GM19238 (cell line): ENCODE measurements around the gene IFITM1.
"Not testable (repeated sequence)": the region's sequence is repeated elsewhere in the genome, so short reads cannot be mapped to it uniquely, and the experiment has no call there.

Experiments used
- DNase-seq: peaks from one replicate; pipeline ENCODE4 v3.0.0; 2011; ENCODE audit warnings: low spot score; ENCODE audit not compliant: insufficient read length

The IFITM1 gene

DNA sequence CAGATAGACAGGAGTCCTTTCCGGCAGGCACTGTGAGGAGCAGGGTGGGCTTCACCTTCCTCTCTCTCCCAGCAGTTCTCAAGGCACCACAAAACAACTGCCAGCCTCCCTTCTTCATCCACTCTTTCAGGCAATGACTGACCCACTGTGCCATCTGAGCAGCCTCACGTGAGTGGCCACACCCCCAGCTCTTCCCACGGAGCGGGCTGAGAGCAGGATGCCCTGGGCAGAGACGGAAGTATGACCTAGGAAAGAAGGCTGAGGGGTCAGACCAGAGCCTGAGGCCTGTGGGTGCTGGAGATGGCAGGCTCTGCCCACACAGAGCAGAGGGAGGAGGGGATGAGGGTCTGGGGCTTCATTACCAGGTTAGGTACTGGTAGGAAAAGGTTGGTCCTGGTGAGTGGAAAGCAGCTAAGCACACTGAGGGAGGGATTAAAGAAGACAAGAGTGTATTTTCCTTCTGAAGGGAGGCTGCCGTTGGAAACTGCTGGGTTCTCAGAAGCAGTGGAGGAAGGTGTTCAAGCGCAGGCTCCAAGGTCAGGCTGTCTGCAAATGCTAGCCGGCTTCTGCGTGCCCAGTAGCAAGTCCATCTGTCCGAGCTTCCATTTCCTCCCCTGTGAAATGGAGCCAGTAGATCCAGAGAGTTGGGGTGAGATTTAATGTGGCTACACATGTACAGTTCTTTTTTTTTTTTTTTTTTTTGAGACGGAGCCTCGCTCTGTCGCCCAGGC, 31.0 kb upstream of the IFITM1 start:
- DNase-seq = no peak

GRCh38 chr11:283405-284104, 30.3 kb upstream of the IFITM1 start:
- no peak for DNase-seq

DNA sequence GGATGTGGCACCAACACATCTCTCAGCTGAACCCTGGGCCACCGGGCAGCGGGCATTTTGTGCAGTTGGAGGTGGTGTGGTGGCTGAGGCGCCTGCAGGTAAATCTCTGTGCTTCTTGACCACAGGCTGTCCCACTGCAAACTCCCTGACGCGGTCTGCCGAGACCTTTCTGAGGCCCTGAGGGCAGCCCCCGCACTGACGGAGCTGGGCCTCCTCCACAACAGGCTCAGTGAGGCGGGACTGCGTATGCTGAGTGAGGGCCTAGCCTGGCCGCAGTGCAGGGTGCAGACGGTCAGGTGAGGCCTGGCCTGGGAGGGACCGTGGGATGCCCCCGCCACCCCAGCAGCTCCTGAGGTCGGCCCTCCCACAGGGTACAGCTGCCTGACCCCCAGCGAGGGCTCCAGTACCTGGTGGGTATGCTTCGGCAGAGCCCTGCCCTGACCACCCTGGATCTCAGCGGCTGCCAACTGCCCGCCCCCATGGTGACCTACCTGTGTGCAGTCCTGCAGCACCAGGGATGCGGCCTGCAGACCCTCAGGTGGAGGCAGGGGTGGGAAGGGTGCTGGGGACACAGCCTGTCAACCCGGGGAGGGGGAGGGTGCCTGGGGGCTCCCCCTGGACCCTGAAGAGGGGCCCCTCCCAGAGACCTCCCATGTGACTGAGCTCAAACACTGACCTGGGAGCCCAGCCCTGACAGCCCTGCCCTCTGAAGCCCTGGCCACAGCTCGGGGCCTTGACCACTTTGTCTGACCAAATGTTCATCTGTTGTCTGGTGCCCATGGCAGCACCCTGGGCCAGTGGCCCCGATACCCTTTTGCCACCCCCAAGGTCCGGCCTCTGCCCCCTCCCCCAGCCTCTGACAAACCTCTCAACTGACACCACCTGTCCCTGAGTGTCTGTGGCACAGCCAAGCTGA, 29.5 kb upstream of the IFITM1 start:
- peak; percentile 7 for DNase-seq

DNA sequence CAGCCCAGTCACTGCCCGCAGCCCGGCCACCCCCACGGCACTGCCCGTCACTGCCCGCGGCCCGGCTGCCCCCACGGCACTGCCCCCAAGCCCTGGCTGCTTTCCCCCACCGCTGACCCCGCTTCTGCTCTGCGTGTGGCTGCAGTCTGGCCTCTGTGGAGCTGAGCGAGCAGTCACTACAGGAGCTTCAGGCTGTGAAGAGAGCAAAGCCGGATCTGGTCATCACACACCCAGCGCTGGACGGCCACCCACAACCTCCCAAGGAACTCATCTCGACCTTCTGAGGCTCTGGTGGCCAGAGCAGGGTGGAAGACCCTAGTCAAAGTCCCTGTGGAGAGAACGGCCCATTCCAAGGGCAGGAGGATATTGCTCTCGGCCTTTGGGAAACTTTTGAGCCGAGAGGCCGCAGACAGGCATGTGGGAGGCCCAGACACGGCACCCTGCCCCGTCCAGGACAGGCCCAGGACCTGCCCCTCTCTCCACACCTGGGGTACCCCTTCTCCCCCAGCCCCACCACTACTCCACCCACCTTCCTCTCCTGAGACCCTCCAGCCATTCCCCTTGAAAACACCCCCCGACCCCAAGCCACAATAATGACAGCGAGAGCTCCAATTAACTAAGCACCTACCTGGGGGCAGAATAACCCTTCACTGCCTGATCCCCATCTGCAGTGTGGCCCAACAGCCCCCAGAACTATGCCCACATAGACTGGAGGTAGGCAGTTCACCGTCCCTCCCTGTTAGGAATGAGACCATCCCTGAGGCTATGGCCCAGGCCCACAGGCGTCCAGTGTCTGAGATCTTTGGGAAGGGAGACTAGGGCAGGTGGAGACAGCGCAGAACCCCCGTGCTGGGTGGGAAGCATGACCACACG, 28.6 kb upstream of the IFITM1 start:
- DNase-seq = no peak

DNA sequence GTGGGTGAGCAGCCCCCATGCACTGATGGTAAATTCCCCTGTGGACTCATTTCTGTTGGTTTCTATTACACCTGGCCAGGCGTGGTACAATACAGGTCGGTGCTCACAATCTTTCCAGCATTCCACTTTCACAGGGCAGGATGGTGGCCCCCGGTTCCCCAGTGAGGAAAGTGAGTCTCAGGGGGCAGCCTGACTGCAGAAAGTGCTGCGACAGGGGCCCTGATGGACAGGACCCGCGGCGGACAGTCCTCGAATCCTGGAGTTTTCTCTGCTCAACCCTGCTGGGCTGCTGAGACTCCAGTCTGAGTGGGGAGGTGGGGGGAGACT, 28.0 kb upstream of the IFITM1 start:
- no peak for DNase-seq

DNA sequence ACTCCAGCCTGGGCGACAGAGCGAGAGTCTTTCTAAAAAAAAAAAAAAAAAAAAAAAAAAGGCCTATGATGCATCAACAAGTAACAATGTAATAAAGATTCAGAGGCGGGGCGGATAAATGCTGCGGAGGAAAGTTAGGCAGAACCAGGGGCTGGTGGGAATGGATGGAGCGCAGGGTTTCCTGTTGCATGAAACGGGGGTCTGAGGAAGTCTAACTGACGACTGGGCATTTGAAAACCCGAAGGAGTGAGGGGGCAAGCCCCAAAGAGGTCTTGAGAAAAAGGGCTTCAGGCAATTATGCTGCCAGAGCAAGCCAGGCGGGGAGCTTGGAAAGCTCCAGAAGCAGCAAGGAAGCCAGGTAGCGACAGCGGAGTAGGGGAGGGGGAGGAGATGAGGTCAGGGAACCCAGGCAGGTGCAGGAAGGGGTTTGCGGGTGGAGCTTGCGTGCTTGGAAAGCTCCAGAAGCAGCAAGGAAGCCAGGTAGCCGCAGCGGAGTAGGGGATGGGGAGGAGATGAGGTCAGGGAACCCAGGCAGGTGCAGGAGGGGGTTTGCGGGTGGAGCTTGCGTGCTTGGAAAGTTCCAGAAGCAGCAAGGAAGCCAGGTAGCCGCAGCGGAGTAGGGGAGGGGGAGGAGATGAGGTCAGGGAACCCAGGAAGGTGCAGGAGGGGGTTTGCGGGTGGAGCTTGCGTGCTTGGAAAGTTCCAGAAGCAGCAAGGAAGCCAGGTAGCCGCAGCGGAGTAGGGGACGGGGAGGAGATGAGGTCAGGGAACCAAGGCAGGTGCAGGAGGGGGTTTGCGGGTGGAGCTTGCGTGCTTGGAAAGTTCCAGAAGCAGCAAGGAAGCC, 26.6 kb upstream of the IFITM1 start:
- not testable (repeated sequence) for DNase-seq

- DNase-seq = no peak
Observed at GRCh38 chr11:287821-288477, 25.9 kb upstream of the IFITM1 start.

DNA sequence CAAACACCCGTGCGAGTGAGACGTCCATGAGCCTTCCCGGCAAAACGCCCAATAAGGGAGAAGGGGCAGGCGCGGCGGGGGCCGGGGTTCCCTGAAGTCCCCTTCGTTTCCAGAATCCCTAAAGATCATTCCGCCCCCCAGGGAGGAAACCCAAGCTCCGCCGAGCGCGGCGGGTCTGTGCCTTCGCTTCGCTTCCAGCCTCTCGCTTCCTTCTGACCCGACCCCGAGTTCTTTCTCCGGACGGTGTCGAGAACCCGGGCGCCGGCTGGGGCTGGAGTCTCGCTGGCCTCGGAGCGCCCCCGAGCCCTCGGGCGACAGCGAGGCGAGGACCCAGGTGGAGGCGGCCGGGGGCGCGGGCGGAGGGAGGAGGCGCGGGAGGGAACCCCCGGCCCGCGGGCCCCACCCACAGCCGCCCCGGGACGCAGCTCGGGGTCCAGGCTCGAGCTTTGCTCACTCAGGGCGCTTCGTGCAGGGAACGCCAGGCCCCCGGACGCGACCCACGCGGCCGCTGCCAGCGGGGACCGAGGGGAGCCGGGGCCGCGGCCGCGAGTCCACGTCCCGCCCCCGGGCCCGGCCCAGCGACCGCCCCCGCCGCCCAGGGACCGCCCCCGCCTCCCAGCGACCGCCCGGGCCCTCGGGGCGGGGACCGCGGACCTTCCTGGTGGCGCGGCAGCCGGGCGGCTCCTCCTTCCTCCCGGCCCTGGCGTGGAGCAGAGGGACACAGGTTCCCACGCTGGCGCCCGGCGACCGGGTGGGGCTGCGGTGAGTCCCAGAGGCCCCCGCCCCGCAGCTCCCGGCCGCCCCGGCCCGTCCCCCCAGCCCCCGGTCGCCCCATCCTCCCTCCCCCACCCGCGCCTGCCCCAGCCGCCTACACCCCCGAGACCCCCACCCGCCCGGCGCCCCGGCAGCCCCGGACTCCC, 25.1 kb upstream of the IFITM1 start, which contains the start of gene PGGHG:
TSS of gene PGGHG (plus strand) at position 649 of the 920 bp plus-strand sequence. CDS start 691 bp downstream, outside the sequence.
- peak; percentile 96 for DNase-seq

DNA sequence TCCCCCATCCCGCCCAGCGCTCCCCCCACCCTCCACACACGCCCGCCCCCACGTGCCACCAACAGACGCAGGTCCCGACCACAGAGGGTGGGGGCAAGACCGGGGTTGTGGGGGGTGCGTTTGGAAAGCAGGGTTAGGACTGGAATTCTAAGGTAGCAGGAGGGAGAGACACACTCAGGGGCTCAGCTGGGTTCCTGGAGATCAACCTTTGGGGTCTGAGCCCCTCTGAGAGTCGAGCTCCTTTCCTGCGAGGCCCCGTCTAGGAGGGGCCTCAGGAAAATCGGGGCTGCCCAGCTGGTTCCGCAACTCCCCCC, 24.5 kb upstream of the IFITM1 start:
- no peak for DNase-seq

GRCh38 chr11:289712-290620, 23.9 kb upstream of the IFITM1 start:
- no peak for DNase-seq

GRCh38 chr11:290621-291231, 23.1 kb upstream of the IFITM1 start:
- no peak for DNase-seq

GRCh38 chr11:291281-292210, 22.3 kb upstream of the IFITM1 start:
- no peak for DNase-seq

GRCh38 chr11:292211-293121, 21.4 kb upstream of the IFITM1 start:
- no peak for DNase-seq

DNA sequence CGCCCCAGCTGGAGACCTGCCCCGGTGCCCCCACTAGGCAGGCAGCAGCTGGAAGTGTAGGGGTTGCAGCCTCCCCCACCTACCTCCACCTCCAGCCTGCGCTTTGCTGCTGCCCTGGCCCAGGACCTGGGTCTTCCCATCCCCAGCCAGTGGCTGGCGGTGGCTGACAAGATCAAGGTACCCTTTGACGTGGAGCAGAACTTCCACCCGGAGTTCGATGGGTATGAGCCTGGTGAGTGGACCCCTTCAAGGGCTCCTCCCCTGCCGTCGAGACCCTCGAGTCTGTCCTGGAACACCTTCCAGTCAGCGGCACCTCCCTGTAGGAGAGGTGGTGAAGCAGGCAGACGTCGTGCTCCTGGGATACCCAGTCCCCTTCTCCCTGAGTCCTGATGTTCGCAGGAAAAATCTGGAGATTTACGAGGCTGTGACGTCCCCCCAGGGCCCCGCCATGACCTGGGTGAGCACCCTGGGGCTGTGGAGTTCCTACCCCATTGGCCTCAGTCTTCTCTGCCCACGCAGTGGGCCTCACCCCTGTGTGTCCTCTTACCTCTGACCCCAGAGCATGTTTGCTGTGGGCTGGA, 20.5 kb upstream of the IFITM1 start:
- DNase-seq = no peak
